H1 (cell line): ENCODE results near the gene SOCS4. TPM values are rescaled to one million over a fixed set of nuclear protein-coding genes. Genes with fewer than 3 reads are reported as not detected.

ENCODE experiments used
- CTCF ChIA-PET: fragments of 300-600 bp; sonication (Branson Sonifier 250); formaldehyde crosslinking; loops from one replicate; lab custom pipeline; 2021; ENCODE audit not compliant: partially characterized antibody; lab: Charles Lee
- POLR2A ChIA-PET: fragments of 300-600 bp; sonication (Branson Sonifier 250); formaldehyde crosslinking; loops from one replicate; lab custom pipeline; 2021; ENCODE audit warnings: inconsistent platforms; ENCODE audit not compliant: partially characterized antibody; lab: Charles Lee
- DNase-seq, 2 experiments: peaks; one replicate each; pipeline versions ENCODE4 v3.0.0 to v3.0.0-alpha.2; 2010 to 2022; ENCODE audit warnings: low spot score in 2 of 2, low read depth in 1 of 2, mixed read lengths in 1 of 2
- FAIRE-seq: peaks from 2 replicates; lab custom pipeline; 2011; peaks lifted over from hg19 to GRCh38; lab: Jason Lieb, UNC
- H2AFZ ChIP-seq: 2 replicates; pipeline ENCODE4 v1.8.1; 2012; ENCODE audit warnings: low read length, inconsistent platforms
- H2AK5ac ChIP-seq: 2 replicates; pipeline ENCODE4 v1.6.1; 2013; ENCODE audit warnings: low read depth, low read length
- H2BK120ac ChIP-seq: replicated peaks from 2 replicates; pipeline ENCODE3; 2013; ENCODE audit warnings: low read depth, low read length, inconsistent platforms
- H2BK12ac ChIP-seq: 2 replicates; pipeline ENCODE4 v1.6.1; 2013; ENCODE audit warnings: low read depth, low read length
- H2BK15ac ChIP-seq: 2 replicates; pipeline ENCODE4 v1.6.1; 2013; ENCODE audit warnings: low read length
- H2BK20ac ChIP-seq: 2 replicates; pipeline ENCODE4 v1.6.1; 2013; ENCODE audit warnings: low read length
- H2BK5ac ChIP-seq: 2 replicates; pipeline ENCODE4 v1.6.1; 2013; ENCODE audit warnings: low read depth, low read length
- H3K14ac ChIP-seq: 2 replicates; pipeline ENCODE4 v1.6.1; 2013; ENCODE audit warnings: inconsistent platforms; ENCODE audit not compliant: insufficient read length
- H3K18ac ChIP-seq: 2 replicates; pipeline ENCODE4 v1.6.1; 2013; ENCODE audit warnings: low read length; ENCODE audit errors: extremely low read depth
- H3K23ac ChIP-seq: 2 replicates; pipeline ENCODE4 v1.6.1; 2013; ENCODE audit warnings: inconsistent platforms; ENCODE audit not compliant: insufficient read length
- H3K23me2 ChIP-seq: 2 replicates; pipeline ENCODE4 v1.6.1; 2013; ENCODE audit warnings: low read depth, low read length
- H3K27ac ChIP-seq: 2 replicates; pipeline ENCODE4 v1.6.1; 2011; ENCODE audit warnings: low read depth, low read length, inconsistent platforms
- H3K27me3 ChIP-seq, 4 experiments: replicated peaks in 1 of 4; 1 replicate in 1 of 4; 2 replicates in 3 of 4; pipeline versions ENCODE4 v1.6.1 to v1.8.1; 2011 to 2013; ENCODE audit warnings: low read length in 3 of 4, mild to moderate bottlenecking in 3 of 4, inconsistent platforms in 2 of 4, mixed read lengths in 2 of 4, moderate library complexity in 1 of 4; ENCODE audit not compliant: control insufficient read depth in 3 of 4, insufficient read depth in 3 of 4; ENCODE audit errors: extremely low read depth in 1 of 4
- H3K36me3 ChIP-seq, 4 experiments: 2 replicates each; pipeline versions ENCODE4 v1.6.1 to v1.8.1; 2011 to 2013; ENCODE audit warnings: mild to moderate bottlenecking in 4 of 4, low read length in 3 of 4, moderate library complexity in 2 of 4, control low read depth in 1 of 4, inconsistent platforms in 1 of 4; ENCODE audit not compliant: insufficient read depth in 4 of 4, control insufficient read depth in 2 of 4
- H3K4ac ChIP-seq: replicated peaks from 2 replicates; pipeline ENCODE3; 2013; ENCODE audit warnings: low read length, low read depth, mixed read lengths, inconsistent platforms; ENCODE audit not compliant: insufficient read length
- H3K4me1 ChIP-seq, 4 experiments: replicated peaks in 1 of 4; 1 replicate in 1 of 4; 2 replicates in 3 of 4; pipeline versions ENCODE4 v1.6.1 to v1.8.1; 2011 to 2013; ENCODE audit warnings: low read length in 3 of 4, inconsistent platforms in 2 of 4, mixed read lengths in 1 of 4; ENCODE audit not compliant: insufficient read depth in 4 of 4, control insufficient read depth in 3 of 4
- H3K4me2 ChIP-seq, 2 experiments: 2 replicates each; pipeline versions ENCODE4 v1.6.1 to v1.8.1; 2011 to 2013; ENCODE audit warnings: low read depth in 2 of 2, low read length in 2 of 2, control low read depth in 1 of 2, inconsistent platforms in 1 of 2, mild to moderate bottlenecking in 1 of 2; ENCODE audit not compliant: insufficient read depth in 1 of 2
- H3K4me3 ChIP-seq, 4 experiments: fragments of 200-600, 300-600 bp in 1 of 4; sonication (generic), shearing (Covaris generic), sonication (Bioruptor Twin) in 1 of 4; 2 replicates each; pipeline versions ENCODE4 v1.5.1 to v1.8.1; 2011 to 2016; ENCODE audit warnings: low read length in 4 of 4, low read depth in 3 of 4, control low read depth in 2 of 4, inconsistent platforms in 2 of 4, mild to moderate bottlenecking in 2 of 4, mixed read lengths in 1 of 4, moderate library complexity in 1 of 4; ENCODE audit not compliant: insufficient read depth in 2 of 4; ENCODE audit errors: extremely low read depth in 1 of 4
- H3K56ac ChIP-seq: replicated peaks from 2 replicates; pipeline ENCODE3; 2013; ENCODE audit warnings: low read depth, mild to moderate bottlenecking, mixed read lengths, low read length, inconsistent platforms; ENCODE audit not compliant: insufficient read length
- H3K79me1 ChIP-seq: 2 replicates; pipeline ENCODE4 v1.6.1; 2013; ENCODE audit warnings: low read depth, low read length, control low read depth
- H3K79me2 ChIP-seq, 2 experiments: 2 replicates each; pipeline versions ENCODE4 v1.6.1 to v1.8.1; 2012 to 2013; ENCODE audit warnings: low read length in 2 of 2, mild to moderate bottlenecking in 2 of 2, inconsistent platforms in 1 of 2; ENCODE audit not compliant: insufficient read depth in 2 of 2, control insufficient read depth in 1 of 2
- H3K9ac ChIP-seq, 4 experiments: replicated peaks in 1 of 4; 1 replicate in 1 of 4; 2 replicates in 3 of 4; pipeline versions ENCODE4 v1.6.1 to v1.8.1; 2011 to 2013; ENCODE audit warnings: low read depth in 3 of 4, low read length in 3 of 4, control low read depth in 2 of 4, mild to moderate bottlenecking in 2 of 4, moderate library complexity in 2 of 4, inconsistent platforms in 1 of 4; ENCODE audit errors: extremely low read depth in 1 of 4
- H3K9me3 ChIP-seq, 2 experiments: 2 replicates each; pipeline versions ENCODE4 v1.6.1 to v1.8.1; 2012 to 2013; ENCODE audit warnings: mild to moderate bottlenecking in 2 of 2, moderate library complexity in 2 of 2, control low read depth in 1 of 2, inconsistent platforms in 1 of 2, low read depth in 1 of 2, low read length in 1 of 2, mixed read lengths in 1 of 2; ENCODE audit not compliant: insufficient read depth in 2 of 2
- H4K20me1 ChIP-seq, 2 experiments: replicated peaks in 1 of 2; 2 replicates each; pipeline versions ENCODE3 to v1.8.1; 2011 to 2013; ENCODE audit warnings: inconsistent platforms in 2 of 2, low read length in 2 of 2, mild to moderate bottlenecking in 1 of 2; ENCODE audit not compliant: insufficient read depth in 2 of 2, control insufficient read depth in 1 of 2
- H4K5ac ChIP-seq: 2 replicates; pipeline ENCODE4 v1.6.1; 2013; ENCODE audit warnings: low read length, low read depth, mixed read lengths, inconsistent platforms; ENCODE audit not compliant: insufficient read length
- H4K8ac ChIP-seq: 2 replicates; pipeline ENCODE4 v1.8.0; 2013; ENCODE audit warnings: mild to moderate bottlenecking, moderate library complexity, low read length, inconsistent platforms; ENCODE audit not compliant: insufficient read depth; ENCODE audit errors: extremely low read depth
- H4K91ac ChIP-seq: replicated peaks from 2 replicates; pipeline ENCODE3; 2013; ENCODE audit warnings: low read length, mixed read lengths, inconsistent platforms; ENCODE audit not compliant: insufficient read length
- GTF2F1 ChIP-seq: IDR thresholded peaks from 2 replicates; pipeline ENCODE4 v1.6.1; 2012; ENCODE audit warnings: low read depth, low read length, improper control_type of control experiment, borderline replicate concordance
- MAX ChIP-seq: IDR thresholded peaks from 2 replicates; pipeline ENCODE4 v1.6.1; 2012; ENCODE audit warnings: inconsistent platforms
- SP1 ChIP-seq: IDR thresholded peaks from 2 replicates; pipeline ENCODE4 v1.6.1; 2011; ENCODE audit warnings: low read depth, low read length
- WGBS, 2 experiments: shearing (Covaris generic) in 1 of 2; methylation state at CpG; one replicate each; pipeline versions ENCODE4 v1.1.6 to v1.1.7; 2013 to 2015; ENCODE audit warnings: low lambda C conversion rate in 2 of 2, mixed read lengths in 2 of 2, inconsistent platforms in 1 of 2, low coverage in 1 of 2, missing lambda C conversion rate in 1 of 2; ENCODE audit not compliant: insufficient replicate concordance in 2 of 2, insufficient coverage in 1 of 2, insufficient read length in 1 of 2; ENCODE audit errors: extremely low coverage in 1 of 2, missing lambda C conversion rate in 1 of 2; 5-methylcytosine and 5-hydroxymethylcytosine counted together
- polyA plus RNA-seq, 7 experiments: library from polyadenylated mRNA; depleted of rRNA in 3 of 7; stranded (reverse) in 5 of 7; unstranded in 2 of 7; fragments of >200 nt in 5 of 7; fragments of 200-250 nt in 2 of 7; gene quantifications; 1 replicate in 5 of 7; 2 replicates in 1 of 7; 4 replicates in 1 of 7; pipeline versions ENCODE4 v1.2.1 to v1.2.3, GENCODE V29; 2011 to 2013; ENCODE audit warnings: missing spikeins in 2 of 7, mixed read lengths in 2 of 7
- total RNA-seq: library from RNA; stranded (reverse); fragmentation: NEBNext Ultra II Directional; extraction: Animal tissue kit (Norgen Biotek cat#: 25700); gene quantifications from 2 replicates; pipeline ENCODE4 v1.2.1, GENCODE V29; 2021

SOCS4 gene
- total and polyA plus RNA-seq, 2 of the 8 experiments (the other 6 are each of a cell fraction or from before 2014, with no cell fraction given): 5.5 to 31.5 TPM

DNA sequence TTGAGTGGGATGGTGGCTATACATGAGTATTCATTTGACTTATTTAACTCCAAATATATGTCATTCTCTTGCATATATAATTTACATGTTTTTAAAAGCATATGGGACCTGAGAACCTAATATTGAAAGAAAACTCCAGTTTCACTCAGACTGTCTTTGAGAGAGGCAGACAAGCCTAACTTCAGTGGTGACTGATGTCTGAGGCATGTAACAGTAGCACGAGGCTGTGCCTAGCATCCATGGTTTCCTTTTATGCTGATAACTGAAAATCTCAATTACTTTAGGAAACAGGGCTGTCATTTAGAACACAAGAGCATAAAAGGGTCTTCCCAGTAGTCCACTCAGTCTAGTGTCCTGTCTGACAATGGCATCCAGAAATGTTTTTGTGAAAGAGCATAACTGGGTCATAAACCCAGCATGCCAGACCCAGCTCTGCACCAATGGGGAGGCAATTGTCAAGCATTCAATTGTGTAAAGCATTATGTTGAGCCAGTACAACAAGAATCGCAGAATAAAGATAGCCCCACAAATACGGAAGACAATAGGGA is 48.7 kb downstream of the SOCS4 start:
- Histone ChIP-seq H3K27me3 (no peaks in the 10 kb centered on the region), H3K36me3 (no peaks in the 10 kb centered on the region), H2BK120ac (no peak overlapping the region), H3K27ac (no peak overlapping the region), H2BK15ac (no peak overlapping the region), H2AK5ac (no peak overlapping the region; the same call in 1 of the 2 replicates), H3K4ac (no peak overlapping the region), H3K9ac (no peak overlapping the region), H2BK5ac (no peak overlapping the region), H3K56ac (no peak overlapping the region), H4K91ac (no peak overlapping the region), H3K23ac (no peak overlapping the region), H3K18ac (no peak overlapping the region), H3K4me2 (no peak overlapping the region), H3K14ac (no peak overlapping the region), H4K8ac (no peak overlapping the region), H2BK12ac (no peak overlapping the region), H3K4me1 (peaks cover 0 to 4% (median 1%) of the 10 kb centered on the region in 4 experiments; a peak in 4 of 7 replicates), H3K79me1 (no peaks in the 10 kb centered on the region), H3K9me3 (no peaks in the 10 kb centered on the region), H3K4me3 (no peak overlapping the region), H4K20me1 (no peaks in the 10 kb centered on the region), H4K5ac (no peak overlapping the region), H3K23me2 (no peaks in the 10 kb centered on the region; the same call in 1 of the 2 replicates), H2AFZ (no peak overlapping the region), H2BK20ac (no peak overlapping the region), H3K79me2 (no peaks in the 10 kb centered on the region)
- no peak for DNase-seq
- CTCF ChIA-PET: interaction anchor here (1.3 to 2.4 kb wide), 2 partner anchors 25 to 62 kb away, joined by 3 to 8 read pairs; partner anchors contain the start of gene MAPK1IP1L
- WGBS, 2 experiments: 89% methylated on average over 3 of the region's 3 CpGs; no CpG with 5 or more reads in 1 of the 2 experiments
- FAIRE-seq: no peak
- POLR2A ChIA-PET: no interaction called here
- TF ChIP-seq SP1 (no peak), MAX (no peak), GTF2F1 (no peak)
